ENCODE results near the gene ITPR2.

ITPR2 gene

DNA sequence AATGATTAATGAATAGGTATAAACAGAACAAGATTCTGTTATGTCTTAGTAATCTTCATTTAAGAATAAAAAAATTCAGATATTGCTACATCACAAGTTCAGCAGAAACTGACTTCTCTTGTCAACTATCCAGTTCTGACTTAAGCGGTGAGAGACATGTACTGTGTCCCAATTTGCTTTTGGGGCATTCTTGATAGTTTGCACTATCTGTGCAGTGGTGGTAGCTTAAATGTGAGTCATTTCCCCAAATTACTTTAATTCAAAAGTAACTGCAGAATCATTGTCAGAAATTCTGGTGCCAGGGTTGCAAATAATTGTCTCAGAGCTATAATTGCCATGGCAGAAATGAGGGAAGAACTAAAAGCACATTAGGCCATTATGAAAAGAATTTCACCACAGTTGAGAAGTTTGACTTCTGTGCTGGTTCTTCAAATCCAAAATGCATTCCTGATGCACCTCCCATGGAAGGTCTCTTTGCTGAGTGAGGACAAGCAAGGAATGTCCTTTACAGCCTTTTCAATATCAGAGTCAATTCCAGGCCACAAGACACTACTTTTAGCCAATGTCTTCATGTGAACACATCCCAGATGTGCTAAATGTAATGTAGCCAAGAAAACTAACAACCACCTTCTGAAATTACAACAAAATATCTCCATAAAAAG lies 332.9 kb downstream of the ITPR2 start:
- no peak for DNase-seq

DNA sequence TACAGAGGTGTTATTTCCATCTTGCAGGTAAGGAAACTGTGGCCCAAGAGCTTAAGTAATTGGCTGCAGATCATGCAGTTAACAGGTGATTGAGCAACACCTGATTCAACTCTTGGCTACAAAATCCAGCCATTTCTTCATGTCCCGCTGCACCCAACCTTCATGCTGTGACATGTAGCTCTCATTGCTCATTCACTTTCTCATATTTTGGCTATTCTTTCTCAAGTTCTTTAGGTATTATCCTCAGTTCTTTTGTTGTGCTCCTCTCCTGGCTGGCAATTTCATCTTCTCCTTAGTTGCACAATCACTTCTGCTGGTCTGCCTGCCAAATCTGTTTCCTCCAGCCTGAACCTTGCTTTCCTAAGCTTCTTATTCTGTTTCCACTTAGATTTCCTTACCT lies 336.8 kb downstream of the ITPR2 start:
- DNase-seq: no peak

GRCh38 chr12:26493656-26494055 lies 339.3 kb downstream of the ITPR2 start:
- no peak for DNase-seq

DNA sequence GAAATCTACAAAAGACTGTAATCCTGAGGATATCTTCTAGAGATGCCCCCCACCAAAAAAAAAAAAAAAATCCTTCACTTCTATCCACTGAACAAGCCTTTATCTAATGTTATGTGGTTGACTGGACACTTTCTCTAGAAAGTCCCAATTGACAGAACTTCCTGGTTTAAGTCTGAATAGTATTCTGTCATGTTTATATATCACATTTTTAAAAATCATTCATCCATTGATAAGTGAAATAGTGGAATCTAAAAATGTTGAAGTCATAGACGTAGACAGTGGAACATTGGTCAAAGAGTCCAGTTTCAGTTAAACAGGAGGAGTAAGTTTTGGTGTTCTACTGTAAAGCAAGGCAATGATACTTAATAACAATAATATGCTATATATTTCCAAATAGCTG lies 340.6 kb downstream of the ITPR2 start:
- no peak for DNase-seq

DNA sequence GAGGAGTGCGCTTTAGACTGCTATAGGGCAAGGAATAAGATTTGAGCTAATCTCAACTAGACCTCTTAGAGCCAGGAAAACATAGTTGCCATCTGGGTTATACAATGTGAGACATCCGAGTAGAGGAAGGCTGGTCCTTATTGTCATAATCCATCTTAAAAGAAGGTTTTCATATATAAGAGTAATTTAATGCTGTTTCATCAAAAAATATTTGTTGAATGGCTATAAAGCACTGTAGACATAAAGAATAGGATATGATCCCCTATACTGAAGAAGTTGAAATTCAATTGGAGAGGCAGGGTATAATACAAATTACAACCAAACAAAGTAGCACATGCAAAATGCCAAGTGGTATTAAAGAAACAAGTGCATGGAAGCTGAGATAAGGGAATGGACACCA lies 343.1 kb downstream of the ITPR2 start:
- DNase-seq: no peak

- no peak for DNase-seq
Observed at GRCh38 chr12:26488351-26488750, 344.6 kb downstream of the ITPR2 start.

DNA sequence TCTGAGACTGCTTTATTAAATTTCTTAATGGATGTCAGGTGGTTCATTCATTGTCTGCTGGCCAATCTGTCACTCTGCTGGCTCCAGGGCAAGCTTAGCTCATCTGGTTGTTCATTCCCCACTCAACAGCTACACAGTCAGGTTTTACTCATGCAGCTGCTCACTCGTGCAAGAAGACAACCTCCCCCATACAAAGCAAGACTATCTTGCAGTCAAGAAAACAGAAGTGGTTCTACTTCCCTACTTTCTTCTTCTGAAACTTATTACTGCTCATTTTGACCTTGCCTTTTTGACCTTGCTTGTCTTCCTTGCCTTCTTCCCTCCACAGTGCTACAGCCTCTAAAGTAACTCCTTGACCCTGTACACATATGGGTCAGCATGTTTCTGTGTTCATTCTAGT lies 359.7 kb downstream of the ITPR2 start:
- DNase-seq: no peak

DNA sequence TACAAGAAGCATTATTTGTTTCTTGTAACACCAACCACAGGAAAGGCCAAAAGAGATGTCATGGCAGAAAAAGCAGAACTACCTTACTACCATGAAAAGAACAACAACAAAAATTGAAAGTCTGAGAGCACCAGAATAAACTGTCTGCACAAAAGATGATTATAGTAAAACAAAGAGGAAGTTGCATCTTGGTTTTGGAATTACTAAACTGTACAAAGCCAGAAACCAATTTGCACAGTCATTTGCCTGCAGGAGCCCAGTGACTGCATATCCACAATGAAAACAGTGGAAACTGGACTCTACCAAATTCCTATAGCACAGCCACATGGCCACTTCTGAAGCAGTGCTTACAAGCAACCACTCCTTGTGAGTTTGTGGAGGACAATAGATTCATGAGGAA lies 361.4 kb downstream of the ITPR2 start:
- no peak for DNase-seq

DNA sequence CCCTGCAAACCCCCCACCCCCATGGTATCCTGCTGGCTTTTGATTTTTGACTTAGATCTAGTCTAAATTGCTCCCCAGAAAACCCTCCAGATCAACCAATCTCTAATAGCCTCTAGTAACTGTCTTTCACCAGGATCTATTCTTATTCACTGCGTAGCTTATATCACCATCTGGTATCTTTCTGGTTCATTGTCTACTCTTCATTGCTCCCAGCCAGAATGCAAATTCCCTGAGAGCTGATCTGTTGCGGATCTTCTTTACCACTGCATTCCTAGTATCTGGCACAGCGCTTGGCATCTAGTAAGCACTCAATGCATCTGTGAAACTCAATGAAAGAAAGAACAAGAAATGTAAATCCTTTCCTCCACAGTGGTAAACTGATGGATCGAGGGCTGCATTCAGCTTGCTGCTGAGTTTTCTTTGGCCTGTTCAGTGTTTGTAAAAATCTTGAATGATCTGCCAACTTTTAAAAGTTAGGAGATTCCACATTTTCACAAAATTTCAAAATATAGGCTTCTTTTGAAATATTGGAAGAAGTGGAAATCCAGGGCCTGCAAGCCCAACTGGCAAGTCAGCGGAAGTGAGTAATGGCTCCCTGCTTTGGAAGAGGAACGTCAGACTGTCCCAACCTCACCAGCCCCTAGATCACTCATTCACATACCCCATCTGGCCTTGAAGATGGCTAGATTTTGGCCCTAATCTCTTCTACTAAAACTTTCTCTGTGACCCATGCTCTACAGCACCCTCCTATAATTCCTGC lies 363.4 kb downstream of the ITPR2 start:
- no peak for DNase-seq

- DNase-seq: no peak
Observed at GRCh38 chr12:26467351-26467750, 365.6 kb downstream of the ITPR2 start.

DNA sequence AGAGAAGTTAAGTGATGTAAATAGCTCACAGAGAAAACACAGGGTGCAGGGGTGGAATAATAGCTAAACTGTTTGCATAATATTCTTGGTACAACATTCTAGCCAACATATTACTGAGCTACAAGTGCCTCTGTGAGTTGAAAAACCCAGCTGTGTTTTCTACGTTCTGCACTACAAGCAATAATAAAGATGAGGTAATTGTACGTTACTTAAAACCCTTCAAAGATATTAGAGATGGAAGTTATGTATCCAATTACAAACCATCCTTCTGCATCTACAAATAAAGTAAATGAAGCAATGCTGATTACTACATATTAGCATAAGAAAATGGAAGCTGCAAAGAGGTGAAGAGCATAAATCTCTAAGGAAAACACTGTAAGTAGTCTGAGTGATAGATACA lies 366.3 kb downstream of the ITPR2 start:
- DNase-seq: no peak

DNA sequence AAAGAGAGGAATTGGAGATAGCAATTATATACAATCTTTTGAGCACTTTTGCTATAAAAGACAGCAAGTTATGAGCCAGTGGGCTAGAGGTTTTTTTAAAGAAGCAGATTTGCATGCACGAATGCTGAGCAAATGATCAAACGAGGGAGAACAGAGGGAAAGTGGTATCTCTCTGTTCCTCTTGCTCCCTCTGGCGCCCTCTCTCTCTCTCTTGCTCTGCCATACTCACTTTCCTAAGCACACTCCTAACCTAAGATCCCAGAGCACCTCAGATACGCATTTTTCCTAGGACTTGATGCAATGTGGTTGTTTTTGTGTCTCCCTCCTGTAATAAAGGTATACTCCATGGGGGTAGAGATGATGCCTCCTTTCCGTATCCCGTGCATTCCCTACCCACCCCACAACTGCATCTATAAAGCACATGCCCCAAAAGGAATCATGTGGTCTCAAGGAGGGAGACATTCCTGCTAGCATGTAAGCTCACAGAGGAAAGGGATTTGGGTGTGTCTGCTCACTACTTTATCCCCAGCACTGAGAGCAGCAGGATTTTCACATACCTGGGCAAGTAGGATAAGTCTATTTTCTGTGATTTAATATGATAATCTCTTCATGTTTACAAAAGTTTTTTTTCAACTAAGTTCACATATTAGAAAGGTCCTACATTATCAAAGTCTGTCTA lies 367.4 kb downstream of the ITPR2 start:
- DNase-seq: no peak

GRCh38 chr12:26461776-26462175 lies 371.2 kb downstream of the ITPR2 start:
- DNase-seq: no peak

DNA sequence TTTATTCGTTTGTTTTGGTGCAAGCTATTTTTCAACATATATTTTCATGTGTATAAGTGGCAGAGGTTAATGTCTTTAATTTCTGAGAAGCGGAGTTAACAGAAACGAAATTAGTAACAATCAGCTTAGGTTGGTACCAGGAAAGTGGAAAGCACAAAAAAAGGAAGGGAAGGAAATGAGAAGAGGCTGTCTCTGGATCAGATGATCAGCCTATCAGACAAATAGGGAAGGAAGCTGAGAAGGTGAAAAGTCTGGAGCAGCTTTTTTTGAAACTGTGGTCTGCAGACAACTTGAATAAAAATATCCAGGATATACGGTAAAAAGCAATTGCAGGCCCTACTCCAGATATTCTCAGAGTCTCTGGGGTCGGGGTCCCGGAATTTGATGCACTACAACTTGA lies 372.6 kb downstream of the ITPR2 start:
- DNase-seq: no peak

DNA sequence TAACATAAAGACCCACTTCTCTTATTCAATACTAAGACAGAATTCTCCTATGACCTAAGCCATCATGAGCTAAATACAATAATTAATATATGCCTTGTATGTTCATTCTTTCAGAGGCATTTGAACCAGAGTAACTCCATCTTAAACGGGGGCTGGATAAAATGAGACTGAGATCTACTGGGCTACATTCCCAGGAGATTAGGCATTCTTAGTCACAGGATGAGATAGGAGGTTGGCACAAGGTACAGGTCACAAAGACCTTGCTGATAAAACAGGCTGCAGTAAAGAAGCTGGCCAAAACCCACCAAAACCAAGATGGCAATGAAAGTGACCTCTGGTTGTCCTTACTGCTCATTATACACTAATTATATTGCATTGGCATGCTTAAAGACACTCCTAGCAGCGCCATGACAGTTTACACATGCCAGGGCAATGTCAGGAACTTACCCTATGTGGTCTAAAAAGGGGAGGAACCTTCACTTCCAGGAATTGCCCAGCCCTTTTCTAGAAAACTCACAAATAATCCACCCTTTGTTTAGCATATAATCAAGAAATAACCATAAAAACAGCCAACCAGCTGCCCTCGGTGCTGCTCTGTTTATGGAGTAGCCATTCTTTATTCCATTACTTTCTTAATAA lies 376.9 kb downstream of the ITPR2 start:
- DNase-seq: no peak

DNA sequence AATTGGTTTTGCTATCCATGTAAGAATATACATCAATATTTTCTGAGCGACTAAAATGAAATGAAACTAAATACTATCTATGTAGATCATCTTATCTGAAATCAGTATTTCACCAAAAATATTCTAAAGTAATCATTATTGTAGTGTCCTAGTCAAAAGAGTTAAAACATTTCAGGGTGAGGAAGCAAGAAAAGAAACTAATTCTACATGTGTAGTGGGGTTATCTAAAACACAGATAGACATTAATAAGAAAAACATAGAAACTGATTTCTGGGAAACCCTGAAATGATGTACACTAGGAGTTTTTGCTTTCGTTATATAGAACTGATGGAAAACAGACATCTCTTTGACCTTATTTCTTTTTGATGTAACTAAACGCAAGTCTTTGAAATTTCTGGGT lies 379.7 kb downstream of the ITPR2 start:
- no peak for DNase-seq

- no peak for DNase-seq
Observed at GRCh38 chr12:26452511-26452910, 380.5 kb downstream of the ITPR2 start.

DNA sequence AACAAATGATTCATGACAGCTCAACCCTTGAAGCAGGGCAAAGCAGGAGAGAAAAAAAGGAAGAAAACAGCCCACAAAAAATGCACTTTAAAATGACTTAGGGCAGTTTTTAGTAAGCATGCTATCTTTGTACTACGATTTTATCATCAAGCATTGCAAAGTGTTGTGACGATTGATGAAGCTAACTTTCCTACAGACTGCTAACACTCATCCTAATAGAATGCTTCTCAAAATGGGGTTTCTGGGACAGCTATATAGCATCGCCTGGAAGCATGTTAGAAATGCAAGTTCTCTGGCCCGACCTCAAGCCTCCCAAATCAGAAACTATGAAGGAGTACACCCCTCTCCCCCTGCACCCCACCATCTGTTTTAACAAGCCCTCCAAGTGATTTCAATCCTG lies 381.2 kb downstream of the ITPR2 start:
- DNase-seq: no peak

DNA sequence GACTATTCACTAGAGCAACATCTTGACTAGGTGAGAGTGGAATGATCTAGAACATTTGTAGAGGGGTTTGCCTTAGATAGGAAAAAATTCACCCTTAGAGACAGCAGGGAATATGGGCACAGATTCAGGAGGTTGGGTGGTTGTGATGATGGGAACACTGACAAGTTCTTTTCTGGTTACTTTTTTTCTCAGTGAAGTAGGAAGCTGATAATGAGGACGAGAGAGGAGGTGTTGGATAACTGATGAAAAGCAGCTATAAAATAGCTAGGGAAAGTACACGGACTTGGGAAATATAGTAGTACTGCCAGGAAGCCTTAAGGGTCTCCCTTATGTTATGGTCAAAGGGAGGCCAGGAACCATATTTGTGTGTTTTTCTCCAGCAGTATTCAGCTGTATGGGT lies 387.1 kb downstream of the ITPR2 start:
- no peak for DNase-seq

GRCh38 chr12:26443309-26443708 lies 389.7 kb downstream of the ITPR2 start:
- no peak for DNase-seq

GRCh38 chr12:26441434-26441833 lies 391.6 kb downstream of the ITPR2 start:
- DNase-seq: no peak

DNA sequence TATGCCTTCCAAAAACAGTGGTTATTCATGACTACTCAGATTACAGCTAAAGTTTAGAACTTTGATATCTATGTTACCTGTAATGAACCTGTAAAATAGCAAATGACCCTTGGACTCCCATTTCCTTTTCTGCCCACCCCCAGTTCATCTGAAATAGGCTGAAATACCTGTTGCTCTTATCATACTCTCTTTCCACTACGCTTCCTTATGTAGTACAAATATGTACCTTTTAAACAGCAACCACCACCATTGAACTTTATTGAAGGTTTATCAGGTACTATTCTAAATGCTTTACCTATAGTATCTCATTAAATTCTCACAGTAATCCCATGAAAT lies 398.0 kb downstream of the ITPR2 start:
- no peak for DNase-seq

DNA sequence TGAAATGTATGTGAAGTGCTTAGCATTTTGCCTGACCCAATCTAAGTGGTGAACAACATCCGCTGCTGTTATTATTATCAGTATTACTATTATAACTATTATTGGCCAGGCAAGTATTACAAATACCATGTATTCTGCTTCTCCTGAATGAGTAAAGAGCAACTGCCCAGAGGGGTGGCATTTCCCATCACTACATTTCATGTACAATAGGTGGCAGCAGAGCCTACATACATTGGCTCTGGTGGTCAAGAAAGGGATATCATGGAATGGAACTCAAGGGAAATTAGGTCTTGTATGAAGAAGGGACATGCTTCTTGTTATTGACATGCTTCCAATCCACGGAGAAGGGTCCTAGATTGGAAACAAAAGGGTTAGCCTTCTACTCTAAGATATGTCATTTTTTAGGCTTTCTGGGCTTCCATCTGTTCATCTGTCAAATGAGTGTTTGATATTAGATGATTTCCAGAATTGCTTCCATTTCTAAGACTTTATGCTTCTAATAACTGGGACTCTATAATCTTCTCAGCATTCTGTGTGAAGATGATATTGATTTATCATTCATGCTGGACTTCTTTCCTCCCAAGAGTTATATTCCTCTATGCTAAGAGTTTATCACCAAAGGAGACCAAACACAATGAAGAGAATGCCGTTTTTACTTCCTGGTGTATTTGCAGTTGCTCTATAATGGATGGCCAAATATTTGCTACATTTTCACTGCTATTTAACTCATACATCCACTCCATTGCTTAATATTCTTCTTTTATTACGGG lies 398.5 kb downstream of the ITPR2 start:
- no peak for DNase-seq

Data from T-helper 9 cell (primary cell).